IMR-90 (cell line): ENCODE data around the gene GDPD5. TPM values are rescaled to one million over a fixed set of nuclear protein-coding genes. Genes with fewer than 3 reads are reported as not detected.
A peak's percentile ranks its signal among the peaks of the same experiment; 100 is the strongest.

Experiments used
- ATAC-seq: fragments of 200-7000 bp; cut with Tn5 transposase; 2 replicates; pipeline ENCODE4 v1.9.1; 2020; ENCODE audit warnings: low read depth, mild to moderate bottlenecking, moderate library complexity
- BruUV-seq: library from RNA; stranded (reverse); fragments of 400-500 nt; replicated peaks from 2 replicates; lab custom pipeline; 2021; lab: Mats Ljungman, UMichigan
- CTCF ChIA-PET: fragments of 300-600 bp; formaldehyde crosslinking; extraction: SDS; loops from one replicate; lab custom pipeline; 2021; ENCODE audit warnings: antibody characterized with exemption; lab: Yijun Ruan, JAX
- POLR2A ChIA-PET: fragments of 300-600 bp; sonication (Branson Sonifier 250); formaldehyde crosslinking; loops from one replicate; lab custom pipeline; 2022; ENCODE audit warnings: antibody characterized with exemption; ENCODE audit not compliant: unreplicated experiment; lab: Charles Lee
- DNase-seq: peaks from one replicate; pipeline ENCODE4 v3.0.0; 2013
- H2AFZ ChIP-seq: replicated peaks from 2 replicates; pipeline ENCODE3; 2013; ENCODE audit warnings: low read length, mild to moderate bottlenecking; ENCODE audit not compliant: poor library complexity
- H2AK5ac ChIP-seq: 2 replicates; pipeline ENCODE4 v1.6.1; 2013; ENCODE audit warnings: low read depth, low read length, inconsistent platforms
- H2AK9ac ChIP-seq: replicated peaks from 2 replicates; pipeline ENCODE3; 2013; ENCODE audit warnings: mild to moderate bottlenecking, low read depth, low read length, moderate library complexity; ENCODE audit not compliant: poor library complexity
- H2BK120ac ChIP-seq: 2 replicates; pipeline ENCODE4 v1.6.1; 2013; ENCODE audit warnings: low read depth, low read length, inconsistent platforms
- H2BK15ac ChIP-seq: 3 replicates; pipeline ENCODE4 v1.6.1; 2013; ENCODE audit warnings: low read depth, low read length, inconsistent platforms
- H2BK20ac ChIP-seq: 2 replicates; pipeline ENCODE4 v1.6.1; 2013; ENCODE audit warnings: low read depth, mild to moderate bottlenecking, inconsistent platforms, low read length, moderate library complexity
- H2BK5ac ChIP-seq: 2 replicates; pipeline ENCODE4 v1.6.1; 2013; ENCODE audit warnings: mild to moderate bottlenecking, low read depth, low read length, inconsistent platforms; ENCODE audit not compliant: poor library complexity, severe bottlenecking
- H3K14ac ChIP-seq: replicated peaks from 2 replicates; pipeline ENCODE4 v1.6.1; 2013; ENCODE audit warnings: low read depth, low read length, inconsistent platforms
- H3K18ac ChIP-seq: 2 replicates; pipeline ENCODE4 v1.6.1; 2013; ENCODE audit warnings: low read depth, low read length, control low read depth
- H3K23ac ChIP-seq: 2 replicates; pipeline ENCODE4 v1.6.1; 2013; ENCODE audit warnings: low read depth, low read length, inconsistent platforms
- H3K27ac ChIP-seq: 2 replicates; pipeline ENCODE4 v1.5.1; 2013; ENCODE audit warnings: mild to moderate bottlenecking, control low read depth, low read length; ENCODE audit not compliant: insufficient read depth
- H3K27me3 ChIP-seq: 2 replicates; pipeline ENCODE4 v1.6.1; 2013; ENCODE audit warnings: low read length; ENCODE audit not compliant: control insufficient read depth, insufficient read depth
- H3K36me3 ChIP-seq: 2 replicates; pipeline ENCODE4 v1.6.1; 2013; ENCODE audit warnings: low read length, mixed read lengths; ENCODE audit not compliant: control insufficient read depth, insufficient read depth
- H3K4ac ChIP-seq: 2 replicates; pipeline ENCODE4 v1.6.1; 2013; ENCODE audit warnings: low read depth, low read length, inconsistent platforms
- H3K4me1 ChIP-seq: 2 replicates; pipeline ENCODE4 v1.6.1; 2013; ENCODE audit warnings: low read length, mixed read lengths; ENCODE audit not compliant: control insufficient read depth, insufficient read depth
- H3K4me2 ChIP-seq: 2 replicates; pipeline ENCODE4 v1.6.1; 2013; ENCODE audit warnings: low read depth, mild to moderate bottlenecking, control low read depth, low read length, moderate library complexity
- H3K4me3 ChIP-seq: 2 replicates; pipeline ENCODE4 v1.5.1; 2013; ENCODE audit warnings: low read depth, mild to moderate bottlenecking, control low read depth, low read length, moderate library complexity; ENCODE audit not compliant: insufficient read depth
- H3K56ac ChIP-seq: 2 replicates; pipeline ENCODE4 v1.6.1; 2013; ENCODE audit warnings: low read length, inconsistent platforms; ENCODE audit not compliant: insufficient read depth; ENCODE audit errors: extremely low read depth
- H3K79me1 ChIP-seq, 2 experiments: 2 replicates each; pipeline ENCODE4 v1.6.1; 2013; ENCODE audit warnings: low read length in 2 of 2, inconsistent platforms in 1 of 2, low read depth in 1 of 2
- H3K9ac ChIP-seq: 2 replicates; pipeline ENCODE4 v1.6.1; 2013; ENCODE audit warnings: low read depth, low read length, control low read depth
- H3K9me1 ChIP-seq: 2 replicates; pipeline ENCODE4 v1.6.1; 2013; ENCODE audit warnings: low read length, inconsistent platforms; ENCODE audit not compliant: insufficient read depth
- H3K9me3 ChIP-seq: 2 replicates; pipeline ENCODE4 v1.6.1; 2013; ENCODE audit warnings: low read length; ENCODE audit not compliant: control insufficient read depth, insufficient read depth
- H4K20me1 ChIP-seq: 2 replicates; pipeline ENCODE4 v1.6.1; 2013; ENCODE audit warnings: low read length, inconsistent platforms; ENCODE audit not compliant: insufficient read depth
- H4K5ac ChIP-seq: 2 replicates; pipeline ENCODE4 v1.6.1; 2013; ENCODE audit warnings: mild to moderate bottlenecking, low read depth, low read length, control low read depth
- H4K8ac ChIP-seq, 2 experiments: 2 replicates each; pipeline ENCODE4 v1.6.1; 2013; ENCODE audit warnings: low read depth in 2 of 2, low read length in 2 of 2, control low read depth in 1 of 2, inconsistent platforms in 1 of 2
- H4K91ac ChIP-seq: 2 replicates; pipeline ENCODE4 v1.6.1; 2013; ENCODE audit warnings: low read depth, low read length, inconsistent platforms; ENCODE audit not compliant: insufficient read depth
- BHLHE40 ChIP-seq: fragments of 150-350 bp; IDR thresholded peaks from 2 replicates; pipeline ENCODE4 v1.6.1; 2016; ENCODE audit warnings: mild to moderate bottlenecking, low read depth, low read length
- CEBPB ChIP-seq: IDR thresholded peaks from 2 replicates; pipeline ENCODE4 v1.6.1; 2012; ENCODE audit warnings: low read depth, low read length, improper control_type of control experiment
- CHD1 ChIP-seq: IDR thresholded peaks from 2 replicates; pipeline ENCODE4 v1.6.1; 2012; ENCODE audit warnings: low read depth, low read length, improper control_type of control experiment
- CTCF ChIP-seq: conservative IDR thresholded peaks from 2 replicates; pipeline ENCODE4 v1.5.1; 2012; ENCODE audit warnings: mild to moderate bottlenecking, low read depth, low read length, improper control_type of control experiment
- ELK1 ChIP-seq: fragments of 150-350 bp; IDR thresholded peaks from 2 replicates; pipeline ENCODE4 v1.6.1; 2016; ENCODE audit warnings: low read depth, mild to moderate bottlenecking, low read length, moderate library complexity, borderline replicate concordance
- FOS ChIP-seq: fragments of 150-350 bp; IDR thresholded peaks from 2 replicates; pipeline ENCODE4 v1.6.1; 2016; ENCODE audit warnings: low read depth, low read length
- MAZ ChIP-seq: IDR thresholded peaks from 2 replicates; pipeline ENCODE4 v1.6.1; 2012; ENCODE audit warnings: low read depth, mild to moderate bottlenecking, low read length, improper control_type of control experiment, moderate library complexity, borderline replicate concordance
- MXI1 ChIP-seq: IDR thresholded peaks from 2 replicates; pipeline ENCODE4 v1.6.1; 2012; ENCODE audit warnings: low read depth, mild to moderate bottlenecking, low read length, moderate library complexity, borderline replicate concordance
- NFE2L2 ChIP-seq: fragments of 150-350 bp; IDR thresholded peaks from 2 replicates; pipeline ENCODE4 v1.6.1; 2016; ENCODE audit warnings: low read depth, mild to moderate bottlenecking, low read length
- POLR2A ChIP-seq: IDR thresholded peaks from 2 replicates; pipeline ENCODE4 v1.6.1; 2012; ENCODE audit warnings: mild to moderate bottlenecking, low read depth, low read length
- RCOR1 ChIP-seq: IDR thresholded peaks from 2 replicates; pipeline ENCODE4 v1.6.1; 2012; ENCODE audit warnings: mild to moderate bottlenecking, low read length, improper control_type of control experiment; ENCODE audit not compliant: insufficient replicate concordance
- RFX5 ChIP-seq: IDR thresholded peaks from 2 replicates; pipeline ENCODE4 v1.8.0; 2012; ENCODE audit warnings: low read depth, mild to moderate bottlenecking, low read length, moderate library complexity
- SMC3 ChIP-seq: fragments of 150-350 bp; IDR thresholded peaks from 2 replicates; pipeline ENCODE4 v1.6.1; 2016; ENCODE audit warnings: low read depth, mild to moderate bottlenecking, antibody characterized with exemption, low read length, moderate library complexity
- WGBS, 2 experiments: methylation state at CpG; one replicate each; pipeline versions ENCODE4 v1.1.5 to v1.1.7; 2013; ENCODE audit warnings: missing lambda C conversion rate in 2 of 2; ENCODE audit not compliant: insufficient read length in 1 of 2; ENCODE audit errors: extremely low coverage in 2 of 2; 5-methylcytosine and 5-hydroxymethylcytosine counted together
- dilution Hi-C: fragments of 300-500 bp; cut with HindIII; formaldehyde crosslinking; loops from one replicate; pipeline ENCODE4 v1.14.3; 2018; ENCODE audit warnings: low sequenced_read_pairs; ENCODE audit not compliant: unreplicated experiment
- in situ Hi-C: fragments of 300-500 bp; cut with MboI; formaldehyde crosslinking; loops from 3 replicates; pipeline ENCODE4 v1.14.3; 2019; ENCODE audit warnings: low sequenced_read_pairs, inconsistent platforms, mixed read lengths
- intact Hi-C: fragments of 100-400 bp; cut with micrococcal nuclease; formaldehyde crosslinking; loops from 2 replicates; pipeline ENCODE4 v1.10.0; 2022
- polyA plus RNA-seq, 3 experiments: library from polyadenylated mRNA; depleted of rRNA; stranded (reverse); fragments of >200 nt; gene quantifications; 2 replicates each; pipeline ENCODE4 v1.2.3, GENCODE V29; 2012; ENCODE audit warnings: low replicate concordance in 1 of 3
- total RNA-seq: library from RNA; depleted of rRNA; stranded (reverse); fragments of >200 nt; gene quantifications from 2 replicates; pipeline ENCODE4 v1.2.3, GENCODE V29; 2012
- TF ChIP-seq, protein P1 (sequence below): fragments of 150-350 bp; IDR thresholded peaks from 2 replicates; pipeline ENCODE4 v1.6.1; 2017; ENCODE audit warnings: mild to moderate bottlenecking, antibody characterized with exemption, low read length, low read depth

The GDPD5 gene
- total and polyA plus RNA-seq, 2 of the 4 experiments (the other 2 are of a cell fraction): 2.0 to 7.9 TPM

DNA sequence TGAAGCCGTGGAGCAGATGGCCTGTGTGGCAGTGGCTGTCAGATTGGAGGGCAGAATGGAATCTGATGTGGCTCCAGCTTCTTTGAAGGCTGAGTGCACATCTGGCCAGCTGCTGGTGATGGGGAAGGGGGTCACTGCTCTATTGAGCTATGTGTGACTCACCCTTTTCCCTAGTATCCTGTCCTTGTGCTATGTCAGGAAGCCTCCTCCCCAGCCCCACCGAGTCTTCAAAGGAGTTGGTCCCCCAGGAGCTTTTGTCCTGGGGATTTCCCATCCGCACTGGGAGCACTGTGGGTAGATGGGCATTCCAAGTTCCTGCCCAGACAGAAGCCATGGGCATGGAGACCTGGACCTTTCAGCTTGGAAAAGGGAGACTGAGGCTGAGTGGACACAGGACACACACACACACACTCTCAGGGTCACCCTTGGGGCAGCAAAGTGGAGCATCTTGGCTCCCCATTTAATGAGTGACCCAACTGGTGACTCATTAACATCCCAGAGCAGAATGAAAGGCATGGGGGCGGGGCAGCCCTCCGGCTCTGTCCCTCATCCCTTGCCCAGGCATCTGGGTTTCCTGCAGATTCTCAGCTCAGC lies 39.6 kb upstream of the GDPD5 start:
- peak overlapping the region; percentile 56; the same call in 1 of the 2 replicates for H2AK5ac ChIP-seq
- WGBS, 2 experiments: 10% methylated on average over 4 of the region's 5 CpGs; no CpG with 5 or more reads in 1 of the 2 experiments
- no peak for TF ChIP-seq RFX5
- TF ChIP-seq NFE2L2: no peak
- TF ChIP-seq SMC3: 0 out of 2 replicates have a peak, but pooled peaks have one; percentile 7
- TF ChIP-seq FOS: peak; percentile 69
- TF ChIP-seq CHD1: no peak
- TF ChIP-seq BHLHE40: peak; percentile 14; the same call in 1 of the 2 replicates
- TF ChIP-seq MXI1: no peak
- TF ChIP-seq, protein P1, sequence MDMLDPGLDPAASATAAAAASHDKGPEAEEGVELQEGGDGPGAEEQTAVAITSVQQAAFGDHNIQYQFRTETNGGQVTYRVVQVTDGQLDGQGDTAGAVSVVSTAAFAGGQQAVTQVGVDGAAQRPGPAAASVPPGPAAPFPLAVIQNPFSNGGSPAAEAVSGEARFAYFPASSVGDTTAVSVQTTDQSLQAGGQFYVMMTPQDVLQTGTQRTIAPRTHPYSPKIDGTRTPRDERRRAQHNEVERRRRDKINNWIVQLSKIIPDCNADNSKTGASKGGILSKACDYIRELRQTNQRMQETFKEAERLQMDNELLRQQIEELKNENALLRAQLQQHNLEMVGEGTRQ: no peak
- TF ChIP-seq RCOR1: no peak
- TF ChIP-seq ELK1: no peak
- no peak for TF ChIP-seq POLR2A
- TF ChIP-seq CTCF: no peak
- TF ChIP-seq MAZ: peak; percentile 14; the same call in 1 of the 2 replicates
- TF ChIP-seq CEBPB: no peak

More for the DNA sequence above, 39.6 kb upstream of the GDPD5 start:
- H3K23ac ChIP-seq: 0 out of 2 replicates have a peak overlapping the region, but pooled peaks have one; percentile 37
- no peaks in the 10 kb centered on the region for H3K9me3 ChIP-seq
- H4K5ac ChIP-seq: no peak overlapping the region
- no peak overlapping the region for H2BK20ac ChIP-seq
- peak overlapping the region; percentile 40 for H2AFZ ChIP-seq
- peak overlapping the region; percentile 61; the same call in 1 of the 2 replicates for H3K4me3 ChIP-seq
- CTCF ChIA-PET: interaction anchor here (0.6 to 1.7 kb wide), 5 partner anchors 10 to 37 kb away, joined by 3 to 6 read pairs (median 4); no protein-coding TSS in a partner anchor
- peak overlapping the region in 1 of 2 experiments; percentile 96; a peak in 1 of 4 replicates for H4K8ac ChIP-seq
- peak overlapping the region; percentile 93 for H3K4me2 ChIP-seq
- ATAC-seq: peak; percentile 30
- dilution Hi-C loops (no loop called here), intact Hi-C loops (no loop called here), in situ Hi-C loops (no loop called here)
- H3K36me3 ChIP-seq: peaks cover 54% of the 10 kb centered on the region
- no peak overlapping the region for H3K56ac ChIP-seq
- POLR2A ChIA-PET: interaction anchor here (0.6 to 3.9 kb wide), 4 partner anchors 8 to 176 kb away, joined by 3 to 27 read pairs (median 6); no protein-coding TSS in a partner anchor
- H3K9me1 ChIP-seq: peaks cover 4% of the 10 kb centered on the region
- H3K9ac ChIP-seq: peak overlapping the region; percentile 95; the same call in 1 of the 2 replicates
- peak overlapping the region; percentile 96 for H3K27ac ChIP-seq
- peak; percentile 78 for DNase-seq
- no peak overlapping the region for H3K18ac ChIP-seq
- peak overlapping the region; percentile 92 for H3K14ac ChIP-seq
- no peaks in the 10 kb centered on the region for H3K27me3 ChIP-seq
- H3K4ac ChIP-seq: peak overlapping the region; percentile 99
- peaks cover 30% of the 10 kb centered on the region for H3K4me1 ChIP-seq
- H2BK120ac ChIP-seq: no peak overlapping the region
- peak overlapping the region; percentile 85 for H2AK9ac ChIP-seq
- peak overlapping the region; percentile 76 for H2BK5ac ChIP-seq
- H2BK15ac ChIP-seq: no peak overlapping the region
- no TSS peak for BruUV-seq
- H4K20me1 ChIP-seq: peaks cover 81% of the 10 kb centered on the region
- H4K91ac ChIP-seq: 0 out of 2 replicates have a peak overlapping the region, but pooled peaks have one; percentile 84
- H3K79me1 ChIP-seq: peaks cover 16 to 65% of the 10 kb centered on the region in 2 experiments
